GM23248 (cell line): ENCODE results near the gene PHYHD1.

ENCODE experiments used
- EZH2 ChIP-seq: fragments of 200-600 bp; sonication (generic); IDR thresholded peaks from 2 replicates; pipeline ENCODE4 v1.6.1; 2018; ENCODE audit warnings: antibody characterized with exemption, mild to moderate bottlenecking; ENCODE audit not compliant: insufficient read depth, poor library complexity, severe bottlenecking
- EZH2phosphoT487 ChIP-seq: fragments of 200-600 bp; sonication (generic); IDR thresholded peaks from 2 replicates; pipeline ENCODE4 v1.6.1; 2018; ENCODE audit warnings: antibody characterized with exemption, moderate library complexity, mild to moderate bottlenecking, low read depth; ENCODE audit not compliant: insufficient read depth

- TF ChIP-seq EZH2 = no peak
- TF ChIP-seq EZH2phosphoT487 = no peak
Measured at GRCh38 chr9:128885798-128886197, 35.0 kb upstream of the PHYHD1 start.
